ENCODE data around the gene CNTNAP2. TPM values are rescaled to one million over a fixed set of nuclear protein-coding genes. Genes with fewer than 3 reads are reported as not detected.

Gene CNTNAP2
- total and polyA plus RNA-seq, 3 donors from 2014 or later, result 4.3 to 6.1 (median 4.4) TPM

DNA sequence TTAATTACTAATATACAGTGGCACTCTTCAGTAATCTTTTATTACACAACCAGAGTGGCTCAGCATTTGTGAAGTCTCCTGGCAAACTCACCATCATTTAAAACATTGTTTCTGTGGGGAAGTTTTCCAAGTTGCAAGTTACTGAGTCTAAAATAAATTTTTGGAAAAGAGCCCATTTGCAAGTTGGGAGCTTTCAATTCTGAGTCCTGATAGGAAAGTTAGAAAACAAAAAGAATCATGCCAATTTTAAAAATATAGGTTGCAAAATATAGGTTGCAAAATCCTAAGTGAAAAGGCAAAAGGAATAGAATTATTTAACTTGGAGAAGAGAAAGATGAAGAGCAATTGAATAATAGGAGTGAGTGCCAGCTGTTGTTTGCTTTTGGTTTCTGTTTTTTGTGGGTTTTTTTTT lies 2095.1 kb downstream of the CNTNAP2 start:
- no peak for DNase-seq
- intact Hi-C loops (cut with DNase I; ENCODE audit: low total_unique reads), result no loop called here
- Histone ChIP-seq H3K4me1 (peaks cover 4% of the 10 kb centered on the region), H3K4me3 (no peak overlapping the region), H3K27ac (no peak overlapping the region), H3K9me3 (no peaks in the 10 kb centered on the region), H3K27me3 (no peaks in the 10 kb centered on the region), H3K36me3 (ENCODE audit: low read depth, missing control alignments) (no peaks in the 10 kb centered on the region)
- no peak for TF ChIP-seq POLR2A (IDR thresholded peaks at IDR 0.05)
- TF ChIP-seq, protein P1, sequence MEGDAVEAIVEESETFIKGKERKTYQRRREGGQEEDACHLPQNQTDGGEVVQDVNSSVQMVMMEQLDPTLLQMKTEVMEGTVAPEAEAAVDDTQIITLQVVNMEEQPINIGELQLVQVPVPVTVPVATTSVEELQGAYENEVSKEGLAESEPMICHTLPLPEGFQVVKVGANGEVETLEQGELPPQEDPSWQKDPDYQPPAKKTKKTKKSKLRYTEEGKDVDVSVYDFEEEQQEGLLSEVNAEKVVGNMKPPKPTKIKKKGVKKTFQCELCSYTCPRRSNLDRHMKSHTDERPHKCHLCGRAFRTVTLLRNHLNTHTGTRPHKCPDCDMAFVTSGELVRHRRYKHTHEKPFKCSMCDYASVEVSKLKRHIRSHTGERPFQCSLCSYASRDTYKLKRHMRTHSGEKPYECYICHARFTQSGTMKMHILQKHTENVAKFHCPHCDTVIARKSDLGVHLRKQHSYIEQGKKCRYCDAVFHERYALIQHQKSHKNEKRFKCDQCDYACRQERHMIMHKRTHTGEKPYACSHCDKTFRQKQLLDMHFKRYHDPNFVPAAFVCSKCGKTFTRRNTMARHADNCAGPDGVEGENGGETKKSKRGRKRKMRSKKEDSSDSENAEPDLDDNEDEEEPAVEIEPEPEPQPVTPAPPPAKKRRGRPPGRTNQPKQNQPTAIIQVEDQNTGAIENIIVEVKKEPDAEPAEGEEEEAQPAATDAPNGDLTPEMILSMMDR (IDR thresholded peaks at IDR 0.05), result no peak

DNA sequence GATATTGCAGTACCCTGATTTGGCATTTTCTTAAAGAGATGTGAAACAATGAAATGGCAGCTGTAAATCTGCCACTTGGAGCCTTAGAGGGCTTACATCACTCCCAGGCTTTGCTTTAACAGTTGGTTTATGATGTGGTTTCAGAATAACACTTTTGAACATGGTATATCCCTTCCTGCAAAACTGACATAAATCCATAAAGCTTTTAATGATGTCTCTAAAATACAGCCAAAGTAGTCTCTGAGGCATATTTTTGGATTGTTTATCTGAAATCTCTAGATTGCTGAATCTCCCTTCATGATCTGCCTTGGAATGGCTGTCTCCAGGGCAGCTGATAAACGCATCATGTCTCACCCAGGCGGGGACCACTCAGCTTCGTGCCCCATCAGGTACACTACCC lies 2096.1 kb downstream of the CNTNAP2 start:
- Histone ChIP-seq H3K27ac (no peak overlapping the region), H3K9me3 (no peaks in the 10 kb centered on the region), H3K27me3 (no peaks in the 10 kb centered on the region), H3K4me1 (peaks cover 4% of the 10 kb centered on the region), H3K4me3 (no peak overlapping the region), H3K36me3 (ENCODE audit: low read depth, missing control alignments) (no peaks in the 10 kb centered on the region)
- WGBS, 2 donors, result 94 to 95% methylated on average over 3 of the region's 3 CpGs
- intact Hi-C loops (cut with DNase I; ENCODE audit: low total_unique reads), result no loop called here
- no peak for DNase-seq
- TF ChIP-seq, protein P1 (IDR thresholded peaks at IDR 0.05), result no peak
- no peak for TF ChIP-seq POLR2A (IDR thresholded peaks at IDR 0.05)

DNA sequence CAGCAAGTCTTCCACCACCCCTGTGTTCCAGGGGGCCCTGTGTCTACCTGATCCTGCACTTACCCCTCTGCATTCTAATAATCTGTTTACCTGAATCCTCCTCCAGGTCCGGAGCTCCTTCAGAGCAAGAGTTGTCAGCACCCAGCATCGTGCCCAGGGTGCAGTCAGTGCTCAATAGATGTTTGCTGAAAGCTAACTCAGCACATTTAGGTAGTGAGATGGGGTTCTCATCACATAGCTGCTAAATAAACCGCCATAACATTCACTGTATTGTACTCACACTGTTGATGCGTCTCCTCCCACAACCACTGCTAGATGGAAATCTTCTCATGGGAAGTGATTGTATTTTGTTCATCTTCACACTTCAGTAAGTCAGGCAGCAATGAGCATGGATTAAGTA lies 2097.5 kb downstream of the CNTNAP2 start:
- no peak for DNase-seq
- no peak for TF ChIP-seq POLR2A (IDR thresholded peaks at IDR 0.05)
- TF ChIP-seq, protein P1 (IDR thresholded peaks at IDR 0.05), result no peak
- Histone ChIP-seq H3K27me3 (no peaks in the 10 kb centered on the region), H3K36me3 (ENCODE audit: low read depth, missing control alignments) (no peaks in the 10 kb centered on the region), H3K9me3 (no peaks in the 10 kb centered on the region), H3K27ac (no peak overlapping the region), H3K4me3 (no peak overlapping the region), H3K4me1 (peaks cover 4% of the 10 kb centered on the region)
- intact Hi-C loops (cut with DNase I; ENCODE audit: low total_unique reads), result no loop called here
- 87 to 90% methylated on average over 4 of the region's 4 CpGs for WGBS, 2 donors

DNA sequence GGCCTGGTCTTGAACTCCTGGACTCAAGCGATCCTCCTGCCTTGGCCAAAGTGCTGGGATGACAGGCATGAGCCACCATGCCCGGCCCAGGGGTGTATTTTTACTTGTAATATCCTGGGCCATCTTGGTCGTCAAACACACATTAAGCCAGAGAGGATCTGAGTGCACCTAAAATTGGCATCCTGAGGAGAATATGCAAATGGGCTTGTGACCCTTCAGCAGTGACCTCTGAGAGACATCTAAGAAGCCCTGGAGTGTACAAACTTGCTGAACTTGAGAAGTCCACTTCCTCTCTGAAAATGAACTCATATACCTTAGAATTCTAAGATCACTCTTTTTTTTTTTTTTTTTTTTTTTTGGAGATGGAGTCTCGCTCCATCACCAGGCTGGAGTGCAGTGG lies 2102.0 kb downstream of the CNTNAP2 start:
- no peak overlapping the region for H3K27ac ChIP-seq
- no peak for DNase-seq
- no peaks in the 10 kb centered on the region for H3K36me3 ChIP-seq (ENCODE audit: low read depth, missing control alignments)
- no peaks in the 10 kb centered on the region for H3K27me3 ChIP-seq
- no peaks in the 10 kb centered on the region for H3K9me3 ChIP-seq
- TF ChIP-seq, protein P1 (IDR thresholded peaks at IDR 0.05), result no peak
- no peak for TF ChIP-seq POLR2A (IDR thresholded peaks at IDR 0.05)
- 86 to 92% methylated on average over 4 of the region's 4 CpGs for WGBS, 2 donors
- intact Hi-C loops (cut with DNase I; ENCODE audit: low total_unique reads), result no loop called here
- H3K4me3 ChIP-seq, result no peak overlapping the region
- no peaks in the 10 kb centered on the region for H3K4me1 ChIP-seq

DNA sequence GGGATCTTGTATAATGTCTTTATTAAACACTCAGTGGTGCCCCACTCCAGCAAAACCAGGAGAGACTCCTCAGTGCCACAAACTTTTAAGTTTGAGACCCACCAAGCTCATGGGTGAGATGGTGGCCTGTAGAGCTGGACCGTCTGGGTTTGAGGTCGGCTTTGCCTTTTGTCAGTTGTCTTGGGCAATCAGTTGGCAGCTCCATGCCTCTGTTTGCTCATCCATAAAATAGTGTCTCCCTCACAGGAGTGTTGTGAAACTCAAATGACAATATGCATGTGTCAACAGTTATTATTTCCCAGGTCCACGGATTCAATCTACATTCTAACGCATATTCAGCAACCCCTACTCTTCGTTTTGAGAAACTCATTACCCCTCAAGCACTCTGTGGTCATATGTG lies 2106.1 kb downstream of the CNTNAP2 start:
- DNase-seq, result no peak
- Histone ChIP-seq H3K4me1 (no peaks in the 10 kb centered on the region), H3K27me3 (no peaks in the 10 kb centered on the region), H3K4me3 (no peak overlapping the region), H3K27ac (no peak overlapping the region), H3K9me3 (no peaks in the 10 kb centered on the region), H3K36me3 (ENCODE audit: low read depth, missing control alignments) (no peaks in the 10 kb centered on the region)
- TF ChIP-seq, protein P1 (IDR thresholded peaks at IDR 0.05), result no peak
- no peak for TF ChIP-seq POLR2A (IDR thresholded peaks at IDR 0.05)
- intact Hi-C loops (cut with DNase I; ENCODE audit: low total_unique reads), result no loop called here
- 62 to 73% methylated on average over 5 of the region's 5 CpGs for WGBS, 2 donors

Data from testis (tissue), 3 donors.